Endometrial microvascular endothelial cells (primary cell): ENCODE results near the gene TIMP2. TPM values are rescaled to one million over a fixed set of nuclear protein-coding genes. Genes with fewer than 3 reads are reported as not detected.
"Not testable (repeated sequence)": the region's sequence is repeated elsewhere in the genome, so short reads cannot be mapped to it uniquely, and the experiment has no call there.

ENCODE experiments used
- in situ Hi-C: cut with HindIII; loops from 2 replicates; pipeline ENCODE4 v1.10.0; 2017; ENCODE audit warnings: low sequenced_read_pairs, low pct_unique_long_range_greater_than_20kb; ENCODE audit errors: inconsistent ontology term
- total RNA-seq: library from RNA; depleted of rRNA; stranded (reverse); fragments of >200 nt; gene quantifications from one replicate; pipeline ENCODE4 v1.2.3, GENCODE V29; 2015; ENCODE audit errors: inconsistent ontology term

TIMP2 gene
- total RNA-seq, 1 donor from 2014 or later = 104 TPM

GRCh38 chr17:78896834-78897663 lies 28.1 kb downstream of the TIMP2 start:
- in situ Hi-C loops = no loop called here

DNA sequence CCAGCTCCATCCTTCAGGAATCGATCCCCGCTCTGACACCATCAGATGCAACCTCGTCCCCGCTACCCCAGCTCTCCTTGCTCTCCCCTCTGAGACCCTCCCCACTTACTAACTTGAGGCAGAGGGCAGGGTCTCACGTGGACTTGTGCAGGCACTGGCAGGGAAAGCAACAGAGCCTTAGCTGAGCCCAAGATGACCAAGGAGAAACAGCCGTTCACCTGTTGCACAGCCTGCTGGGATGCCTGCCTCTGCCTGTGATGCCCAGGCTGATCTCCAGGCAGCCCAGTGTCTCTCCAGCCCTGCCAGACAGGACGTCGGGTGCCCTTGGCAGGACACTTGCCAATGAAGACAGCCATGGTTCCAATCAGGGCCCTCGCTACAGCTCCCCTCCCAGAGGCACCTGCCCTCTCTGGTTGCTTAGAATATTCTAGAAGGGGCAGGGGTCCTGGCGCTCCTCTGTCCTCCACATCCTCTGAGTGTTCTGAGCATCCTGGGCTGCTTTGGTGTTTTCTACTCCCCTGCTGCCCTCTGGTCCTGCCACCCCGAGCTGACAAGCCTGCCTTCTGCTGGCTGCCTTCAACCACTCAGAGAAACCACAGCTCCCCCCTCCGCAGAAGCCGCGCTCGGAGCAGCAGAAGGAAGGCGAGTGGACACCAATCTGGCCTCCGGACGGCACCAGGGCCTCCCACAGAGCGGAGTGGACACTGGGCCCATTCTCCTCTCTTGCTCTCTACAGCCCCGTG lies 28.9 kb downstream of the TIMP2 start:
- in situ Hi-C loops = no loop called here

DNA sequence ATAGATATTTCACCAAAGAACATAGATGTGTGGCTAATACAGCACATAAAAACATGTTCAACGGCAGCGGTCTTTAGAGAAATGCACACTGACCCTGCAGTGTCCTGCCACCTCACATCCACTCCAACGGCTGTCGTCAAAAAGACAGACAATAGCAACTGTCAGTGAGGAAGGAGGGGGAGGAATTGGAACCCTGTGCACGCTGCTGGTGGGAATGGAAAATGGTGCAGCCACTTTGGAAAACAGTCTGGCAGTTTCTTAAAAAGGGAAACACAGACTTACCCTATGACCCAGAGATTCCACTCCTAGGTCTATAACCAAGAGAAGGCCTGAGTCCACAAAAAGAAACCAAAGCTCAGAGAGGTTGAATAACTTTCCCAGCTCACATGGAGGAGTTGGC lies 29.9 kb downstream of the TIMP2 start:
- in situ Hi-C loops = no loop called here

- in situ Hi-C loops = no loop called here
Observed at GRCh38 chr17:78893684-78894083, 31.5 kb downstream of the TIMP2 start.

DNA sequence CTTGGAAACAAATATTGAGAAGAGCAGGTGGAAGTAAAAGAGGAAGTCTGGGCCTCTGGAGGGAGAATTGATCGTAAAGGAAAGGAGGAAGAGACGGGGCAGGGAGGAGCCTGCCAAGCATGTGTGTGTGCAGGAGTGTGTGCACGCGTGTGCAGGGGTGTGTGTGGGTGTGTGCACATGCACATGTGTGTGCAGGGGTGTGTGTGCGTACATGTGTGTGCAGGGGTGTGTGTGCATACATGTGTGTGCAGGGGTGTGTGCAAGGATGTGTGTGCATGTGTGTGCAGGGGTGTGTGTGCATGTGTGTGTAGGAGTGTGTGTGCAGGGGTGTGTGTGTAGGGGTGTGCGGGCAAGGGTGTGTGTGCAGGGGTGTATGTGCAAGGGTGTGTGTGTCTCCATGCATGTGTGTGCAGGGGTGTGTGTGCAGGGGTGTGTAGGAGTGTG lies 32.2 kb downstream of the TIMP2 start:
- in situ Hi-C loops = no loop called here

GRCh38 chr17:78892520-78892919 lies 32.7 kb downstream of the TIMP2 start:
- in situ Hi-C loops = no loop called here

DNA sequence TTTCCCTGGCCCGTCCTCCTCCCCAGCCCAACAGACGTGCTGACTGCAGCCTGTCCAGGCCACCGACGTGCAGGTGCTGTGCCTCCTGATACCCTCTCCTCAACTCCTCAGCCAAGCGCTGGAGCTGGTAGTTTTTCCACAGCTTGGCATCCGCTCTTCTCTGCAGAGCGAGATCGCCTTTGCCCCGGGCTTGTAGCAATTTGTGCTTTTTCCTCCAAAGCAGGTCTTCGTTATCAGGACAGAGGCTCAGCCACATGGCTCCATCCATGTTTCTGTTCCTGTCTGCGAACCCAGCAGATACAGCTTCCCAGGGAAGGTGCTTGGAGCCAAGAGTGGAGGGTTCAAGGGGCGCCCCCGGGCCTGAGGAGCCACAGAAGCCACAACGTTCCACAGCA lies 33.1 kb downstream of the TIMP2 start:
- in situ Hi-C loops = no loop called here

- in situ Hi-C loops = no loop called here
Observed at GRCh38 chr17:78891406-78892061, 33.7 kb downstream of the TIMP2 start.

DNA sequence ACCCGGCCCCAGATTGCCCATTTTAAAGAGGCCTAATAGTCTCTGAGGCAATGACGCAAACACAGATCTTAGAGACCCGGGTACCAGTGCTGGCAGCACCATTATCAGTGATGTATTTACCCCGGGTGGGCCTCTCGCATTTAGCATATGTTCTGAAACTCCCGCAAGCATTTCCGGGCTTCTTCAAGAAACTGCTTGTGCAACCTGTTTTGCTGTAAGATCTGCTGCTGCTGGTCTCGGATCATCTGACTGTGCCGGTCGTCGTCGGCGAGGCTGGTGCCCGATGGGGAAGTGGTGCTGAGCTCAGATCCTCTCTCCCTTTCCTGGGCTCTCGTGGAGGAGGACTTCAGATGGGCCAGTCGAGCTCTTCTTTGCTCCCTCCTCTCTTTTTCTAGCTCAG lies 34.7 kb downstream of the TIMP2 start:
- in situ Hi-C loops = no loop called here

DNA sequence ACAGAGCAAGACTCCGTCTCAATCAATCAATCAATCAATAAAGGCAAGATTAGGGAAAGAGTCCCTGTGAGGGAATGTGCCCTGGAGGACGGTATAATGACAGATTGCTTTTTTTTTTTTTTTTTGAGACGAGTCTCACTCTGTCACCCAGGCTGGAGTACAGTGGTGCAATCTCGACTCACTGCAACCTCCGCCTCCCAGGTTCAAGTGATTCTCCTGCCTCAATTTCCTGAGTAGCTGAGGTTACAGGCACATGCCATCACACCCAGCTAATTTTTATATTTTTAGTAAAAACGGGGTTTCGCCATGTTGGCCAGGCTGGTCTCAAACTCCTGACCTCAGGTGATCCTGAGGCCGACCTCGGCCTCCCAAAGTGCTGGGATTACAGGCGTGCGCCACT lies 35.1 kb downstream of the TIMP2 start:
- in situ Hi-C loops = not testable (repeated sequence)

GRCh38 chr17:78889531-78889930 lies 35.7 kb downstream of the TIMP2 start:
- in situ Hi-C loops = no loop called here

DNA sequence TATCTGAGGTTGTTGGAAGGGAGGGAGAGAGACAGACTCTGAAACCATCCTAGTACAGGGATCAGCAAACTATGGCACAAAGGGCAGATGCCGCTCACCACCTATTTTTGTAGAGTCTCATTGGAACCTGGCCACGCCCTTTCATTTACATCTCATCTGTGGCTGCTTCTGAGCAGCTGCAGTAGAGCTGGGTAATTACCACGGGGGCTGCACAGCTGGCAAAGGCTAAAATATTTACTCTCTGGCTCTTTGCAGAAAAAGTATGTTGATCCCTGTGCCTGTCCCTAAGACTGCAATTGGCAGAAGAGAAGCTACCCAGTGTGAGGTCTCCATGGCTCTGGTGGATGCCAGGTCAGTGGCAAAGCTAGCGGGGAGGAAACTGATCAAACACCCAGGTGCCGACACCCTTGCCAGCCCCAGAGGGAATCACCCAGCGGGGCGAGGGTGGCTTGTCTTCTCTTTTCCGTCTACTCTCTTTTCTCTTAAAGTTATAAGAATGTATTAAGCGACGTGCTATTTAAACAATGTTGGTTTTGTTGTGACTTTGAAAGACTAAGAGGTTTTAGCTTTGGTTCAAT lies 36.2 kb downstream of the TIMP2 start:
- in situ Hi-C loops = no loop called here

- in situ Hi-C loops = no loop called here
Observed at GRCh38 chr17:78886954-78887353, 38.2 kb downstream of the TIMP2 start.

GRCh38 chr17:78885956-78886355 lies 39.2 kb downstream of the TIMP2 start:
- in situ Hi-C loops = no loop called here

DNA sequence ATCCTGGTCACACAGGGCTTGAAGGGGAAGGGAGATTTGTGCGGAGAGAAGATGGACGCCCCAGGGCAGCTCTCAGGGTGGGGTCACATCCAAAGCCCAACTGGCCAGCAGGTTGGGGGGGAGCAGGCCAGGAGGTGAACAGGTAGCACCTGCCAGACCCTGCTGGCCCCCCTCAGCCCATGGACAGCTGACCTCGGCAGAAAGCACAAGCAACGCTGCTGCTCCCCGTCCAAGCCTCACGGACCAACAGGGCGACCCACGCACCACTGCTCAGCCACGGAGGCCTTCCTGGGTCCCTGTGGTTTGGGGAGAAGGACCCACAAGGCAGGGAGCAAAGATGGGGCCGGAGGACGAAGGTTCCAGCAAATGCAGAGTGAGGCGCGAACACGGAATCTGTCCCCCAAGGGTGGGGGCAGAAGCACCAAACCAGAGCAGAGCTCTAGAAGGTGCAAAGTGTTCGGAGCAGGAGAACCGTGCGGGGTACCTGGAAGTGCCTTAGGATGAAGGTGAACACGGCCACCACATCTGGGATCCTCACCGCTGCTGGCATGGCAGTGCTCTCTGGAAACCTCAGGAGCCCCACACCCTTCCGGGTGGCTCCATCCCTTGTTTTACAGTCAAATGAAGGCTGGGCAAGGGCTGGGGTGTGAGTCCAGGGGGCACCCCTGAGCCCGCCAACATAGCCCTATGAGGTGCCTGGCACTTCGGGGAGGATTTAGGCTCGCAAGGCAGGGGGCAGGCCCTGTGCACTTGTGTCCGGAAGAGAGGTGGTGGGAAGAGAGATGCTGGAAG lies 40.1 kb downstream of the TIMP2 start:
- in situ Hi-C loops = no loop called here

DNA sequence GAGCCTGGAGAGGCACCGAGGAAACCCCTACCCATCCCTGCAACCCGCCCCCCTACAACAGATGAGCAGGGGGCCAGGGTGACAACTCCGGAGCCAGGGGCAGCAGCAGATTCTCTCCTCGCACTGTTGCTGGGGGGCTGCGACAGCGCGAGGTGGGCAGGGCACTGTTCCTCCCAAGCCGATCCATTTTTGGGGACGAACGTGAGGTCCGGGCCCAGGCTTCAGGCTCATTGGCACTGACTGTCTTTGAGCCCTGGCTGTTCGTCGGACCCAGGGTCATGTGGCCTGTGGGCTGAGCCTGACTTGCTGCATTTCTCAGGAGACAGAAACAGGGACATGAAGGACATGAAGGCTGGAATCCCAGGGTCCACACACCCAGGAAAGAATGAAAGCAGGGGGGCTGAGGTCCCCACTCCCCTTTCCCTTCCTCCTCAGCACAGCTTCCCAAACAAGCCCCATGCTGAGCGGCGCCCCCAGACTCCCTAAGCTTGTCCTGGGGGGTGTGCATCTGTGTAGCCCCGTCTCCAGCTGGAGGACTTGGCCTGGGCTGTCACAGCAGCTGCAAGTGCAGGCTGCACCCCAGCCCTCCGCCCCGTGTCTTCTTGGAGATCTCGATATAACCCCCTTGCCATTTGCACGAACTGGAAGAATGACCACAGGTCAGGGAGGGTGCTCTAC lies 40.9 kb downstream of the TIMP2 start:
- in situ Hi-C loops = no loop called here

GRCh38 chr17:78883533-78884131 lies 41.6 kb downstream of the TIMP2 start:
- in situ Hi-C loops = no loop called here

DNA sequence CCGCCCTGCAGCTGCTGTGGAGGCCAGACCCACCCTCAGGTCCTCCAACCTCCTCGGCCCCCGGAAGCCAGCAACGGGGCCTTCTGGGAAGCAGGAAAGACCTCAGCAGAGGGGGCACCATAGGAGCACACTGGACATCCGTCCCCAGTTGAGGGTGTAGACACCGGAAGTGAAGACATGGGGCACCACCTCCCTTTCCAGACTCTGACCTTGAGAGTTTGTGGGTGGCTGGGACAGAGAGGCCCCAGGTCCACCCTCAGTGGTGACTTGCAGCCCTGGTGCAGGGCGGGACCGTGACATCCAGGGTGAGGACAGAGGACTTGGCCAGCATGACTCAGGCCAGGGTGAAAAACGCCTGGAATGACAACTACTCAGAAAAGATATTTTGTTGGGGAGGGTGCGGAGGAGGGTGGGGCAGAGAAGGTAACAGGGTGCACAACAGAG lies 42.1 kb downstream of the TIMP2 start:
- in situ Hi-C loops = no loop called here
